Kidney (tissue), 14 donors: ENCODE results near the gene ADD2. TPM values are rescaled to one million over a fixed set of nuclear protein-coding genes. Genes with fewer than 3 reads are reported as not detected.

ENCODE experiments used
- DNase-seq, 5 donors: peaks; one replicate each; pipeline ENCODE4 v3.0.0-alpha.2; 2013 to 2020
- FAIRE-seq: peaks from 2 replicates; lab custom pipeline; 2012; peaks lifted over from hg19 to GRCh38; lab: Jason Lieb, UNC
- H3K27ac ChIP-seq, 2 donors: one replicate each; pipeline ENCODE4 v1.7.0; 2013; ENCODE audit warnings: low read depth in 2 of 2, low read length in 2 of 2, inconsistent platforms in 1 of 2
- H3K27me3 ChIP-seq: one replicate; pipeline ENCODE4 v1.7.1; 2013; ENCODE audit warnings: low read length, inconsistent platforms; ENCODE audit not compliant: control insufficient read depth, insufficient read depth
- H3K36me3 ChIP-seq, 3 donors: one replicate each; pipeline versions ENCODE4 v1.7.0 to v1.7.1; 2013; ENCODE audit warnings: low read length in 3 of 3, control low read depth in 1 of 3, inconsistent platforms in 1 of 3; ENCODE audit not compliant: insufficient read depth in 3 of 3, control insufficient read depth in 2 of 3
- H3K4me1 ChIP-seq, 3 donors: one replicate each; pipeline versions ENCODE4 v1.7.0 to v1.7.1; 2013; ENCODE audit warnings: low read length in 3 of 3, inconsistent platforms in 1 of 3, low read depth in 1 of 3; ENCODE audit not compliant: control insufficient read depth in 2 of 3, insufficient read depth in 2 of 3
- H3K4me3 ChIP-seq, 3 donors: one replicate each; pipeline versions ENCODE4 v1.7.0 to v1.8.1; 2013; ENCODE audit warnings: low read length in 3 of 3, control low read depth in 1 of 3, inconsistent platforms in 1 of 3
- H3K9ac ChIP-seq, 3 donors: one replicate each; pipeline versions ENCODE4 v1.7.0 to v1.7.1; 2013; ENCODE audit warnings: low read length in 3 of 3, control low read depth in 1 of 3, inconsistent platforms in 1 of 3
- H3K9me3 ChIP-seq, 3 donors: one replicate each; pipeline versions ENCODE4 v1.7.0 to v1.7.1; 2013; ENCODE audit warnings: low read length in 3 of 3, control low read depth in 1 of 3, inconsistent platforms in 1 of 3; ENCODE audit not compliant: control insufficient read depth in 2 of 3, insufficient read depth in 1 of 3
- CTCF ChIP-seq: IDR thresholded peaks from 3 replicates; pipeline ENCODE4 v1.5.1; 2012; ENCODE audit warnings: mild to moderate bottlenecking, moderate library complexity, borderline replicate concordance; ENCODE audit not compliant: insufficient read depth; ENCODE audit errors: extremely low read depth
- intact Hi-C: fragments of 100-400 bp; cut with DNase I; formaldehyde crosslinking; loops from one replicate; pipeline ENCODE4 v1.11.1; 2022
- polyA plus RNA-seq: library from polyadenylated mRNA; stranded (reverse); fragments of 350-450 nt; fragmentation: Illumina TruSeq; extraction: RNeasy Lipid Tissue Mini Kit (QIAGEN cat#74804); gene quantifications from one replicate; pipeline ENCODE4 v1.2.3, GENCODE V29; 2014; ENCODE audit warnings: low read depth, low replicate concordance; ENCODE audit not compliant: insufficient read depth
- total RNA-seq: library from RNA; stranded (reverse); fragmentation: NEBNext Ultra II Directional; extraction: Animal tissue kit (Norgen Biotek cat#: 25700); gene quantifications from one replicate; pipeline ENCODE4 v1.2.1, GENCODE V29; 2021
- donor health status: control.
- donor health status: control.
- donor health status: control.
- donor health status: control.
- donor health status: control.
- donor health status: DM: yes; HTN: yes; CAD: no.
- donor health status: Normal renal cell carcinoma (clear cell type).

ADD2 gene
- total and polyA plus RNA-seq, 2 donors from 2014 or later, result 2.9 TPM; not detected in 1

- Histone ChIP-seq H3K9ac (no peak overlapping the region), H3K4me1 (no peaks in the 10 kb centered on the region), H3K27me3 (no peaks in the 10 kb centered on the region), H3K4me3 (no peak overlapping the region), H3K9me3 (no peaks in the 10 kb centered on the region), H3K36me3 (no peaks in the 10 kb centered on the region), H3K27ac (no peak overlapping the region)
- peak in 1 of 5 donors; percentile 23 for DNase-seq
- TF ChIP-seq CTCF, result no peak
- FAIRE-seq, result no peak
- intact Hi-C loops, result no loop called here
Measured at GRCh38 chr2:70686577-70687460, 81.2 kb downstream of the ADD2 start.

GRCh38 chr2:70685771-70686171 lies 82.2 kb downstream of the ADD2 start:
- no peaks in the 10 kb centered on the region for H3K27me3 ChIP-seq
- intact Hi-C loops, result no loop called here
- H3K9me3 ChIP-seq, result no peaks in the 10 kb centered on the region
- H3K4me1 ChIP-seq, result no peaks in the 10 kb centered on the region
- TF ChIP-seq CTCF, result no peak
- H3K36me3 ChIP-seq, result no peaks in the 10 kb centered on the region
- no peak overlapping the region for H3K9ac ChIP-seq
- H3K27ac ChIP-seq, result no peak overlapping the region
- no peak overlapping the region for H3K4me3 ChIP-seq
- peak in 1 of 5 donors; percentile 15 for DNase-seq
- FAIRE-seq, result no peak

GRCh38 chr2:70684846-70685622 lies 83.0 kb downstream of the ADD2 start:
- Histone ChIP-seq H3K36me3 (no peaks in the 10 kb centered on the region), H3K9me3 (no peaks in the 10 kb centered on the region), H3K4me1 (no peaks in the 10 kb centered on the region), H3K27me3 (no peaks in the 10 kb centered on the region), H3K9ac (no peak overlapping the region), H3K4me3 (no peak overlapping the region), H3K27ac (no peak overlapping the region)
- peak in 1 of 5 donors; percentile 1 for DNase-seq
- FAIRE-seq, result no peak
- TF ChIP-seq CTCF, result no peak
- intact Hi-C loops, result no loop called here
